D721Med (cell line): ENCODE measurements around the gene MANF.
A peak's percentile ranks its signal among the peaks of the same experiment; 100 is the strongest.

ENCODE experiments used
- DNase-seq: peaks from one replicate; pipeline ENCODE4 v3.0.0; 2011; ENCODE audit warnings: low spot score; ENCODE audit not compliant: insufficient read length
- FAIRE-seq: peaks from 2 replicates; lab custom pipeline; 2011; peaks lifted over from hg19 to GRCh38; lab: Jason Lieb, UNC
- TF ChIP-seq, protein P1 (sequence below): IDR thresholded peaks from 2 replicates; pipeline ENCODE4 v1.5.1; 2012; ENCODE audit warnings: mild to moderate bottlenecking, control low read depth; ENCODE audit not compliant: insufficient read depth; ENCODE audit errors: missing control alignments

The MANF gene

DNA sequence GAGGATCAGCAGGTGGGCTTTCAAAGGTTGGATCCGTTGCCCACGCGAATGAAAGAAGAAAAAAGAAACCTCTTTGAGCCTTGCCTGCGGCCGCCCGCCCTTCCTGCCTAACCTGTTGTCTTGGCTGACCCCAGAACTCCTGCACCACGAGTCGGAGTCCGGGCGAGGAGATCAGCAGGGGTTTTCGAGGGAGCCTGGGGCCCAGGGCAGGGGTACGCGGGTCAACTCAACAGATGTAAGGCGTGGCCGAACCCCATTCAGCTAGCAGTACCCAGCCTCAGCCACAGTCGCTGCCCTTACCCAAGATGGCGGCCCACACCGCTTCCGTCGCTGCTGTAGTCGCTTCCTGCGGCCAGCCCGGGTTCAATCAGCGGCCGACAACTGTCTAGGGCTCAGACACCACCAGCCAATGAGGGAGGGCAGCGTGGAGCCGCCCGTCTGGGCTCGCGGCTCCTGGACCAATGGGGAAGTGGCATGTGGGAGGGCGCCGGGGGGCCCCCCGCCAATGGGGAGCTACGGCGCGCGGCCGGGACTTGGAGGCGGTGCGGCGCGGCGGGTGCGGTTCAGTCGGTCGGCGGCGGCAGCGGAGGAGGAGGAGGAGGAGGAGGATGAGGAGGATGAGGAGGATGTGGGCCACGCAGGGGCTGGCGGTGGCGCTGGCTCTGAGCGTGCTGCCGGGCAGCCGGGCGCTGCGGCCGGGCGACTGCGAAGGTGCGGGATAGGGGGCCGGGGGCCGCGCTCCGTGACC lies at the start of gene MANF:
MANF (plus strand) TSS at position 566 of the 748 bp plus-strand sequence; CDS start at position 618, 52 bp downstream.
- DNase-seq (peak; percentile 100), FAIRE-seq (no peak)
- TF ChIP-seq, protein P1, sequence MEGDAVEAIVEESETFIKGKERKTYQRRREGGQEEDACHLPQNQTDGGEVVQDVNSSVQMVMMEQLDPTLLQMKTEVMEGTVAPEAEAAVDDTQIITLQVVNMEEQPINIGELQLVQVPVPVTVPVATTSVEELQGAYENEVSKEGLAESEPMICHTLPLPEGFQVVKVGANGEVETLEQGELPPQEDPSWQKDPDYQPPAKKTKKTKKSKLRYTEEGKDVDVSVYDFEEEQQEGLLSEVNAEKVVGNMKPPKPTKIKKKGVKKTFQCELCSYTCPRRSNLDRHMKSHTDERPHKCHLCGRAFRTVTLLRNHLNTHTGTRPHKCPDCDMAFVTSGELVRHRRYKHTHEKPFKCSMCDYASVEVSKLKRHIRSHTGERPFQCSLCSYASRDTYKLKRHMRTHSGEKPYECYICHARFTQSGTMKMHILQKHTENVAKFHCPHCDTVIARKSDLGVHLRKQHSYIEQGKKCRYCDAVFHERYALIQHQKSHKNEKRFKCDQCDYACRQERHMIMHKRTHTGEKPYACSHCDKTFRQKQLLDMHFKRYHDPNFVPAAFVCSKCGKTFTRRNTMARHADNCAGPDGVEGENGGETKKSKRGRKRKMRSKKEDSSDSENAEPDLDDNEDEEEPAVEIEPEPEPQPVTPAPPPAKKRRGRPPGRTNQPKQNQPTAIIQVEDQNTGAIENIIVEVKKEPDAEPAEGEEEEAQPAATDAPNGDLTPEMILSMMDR = no peak

DNA sequence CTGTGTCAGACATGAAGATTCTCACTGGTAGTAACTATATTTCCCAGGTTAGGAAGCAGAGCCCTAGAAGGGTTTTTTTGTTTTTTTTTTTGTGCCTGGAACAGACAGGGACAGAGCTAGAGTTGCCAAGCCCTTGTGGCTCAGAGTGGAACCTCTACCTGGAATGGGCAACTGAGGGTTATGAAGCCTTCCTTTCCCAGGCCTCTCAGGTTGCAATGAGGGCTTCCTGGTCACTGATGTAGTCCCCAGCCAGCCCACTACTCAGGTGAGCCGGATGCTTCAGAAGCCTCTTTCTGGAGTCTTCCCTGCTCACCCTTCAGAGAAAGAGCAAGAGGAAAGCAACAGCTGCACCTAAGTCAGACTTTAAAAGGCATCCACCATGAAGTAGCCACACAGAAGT lies 48.8 kb upstream of the MANF start:
- no peak for FAIRE-seq
- TF ChIP-seq, protein P1 = no peak

DNA sequence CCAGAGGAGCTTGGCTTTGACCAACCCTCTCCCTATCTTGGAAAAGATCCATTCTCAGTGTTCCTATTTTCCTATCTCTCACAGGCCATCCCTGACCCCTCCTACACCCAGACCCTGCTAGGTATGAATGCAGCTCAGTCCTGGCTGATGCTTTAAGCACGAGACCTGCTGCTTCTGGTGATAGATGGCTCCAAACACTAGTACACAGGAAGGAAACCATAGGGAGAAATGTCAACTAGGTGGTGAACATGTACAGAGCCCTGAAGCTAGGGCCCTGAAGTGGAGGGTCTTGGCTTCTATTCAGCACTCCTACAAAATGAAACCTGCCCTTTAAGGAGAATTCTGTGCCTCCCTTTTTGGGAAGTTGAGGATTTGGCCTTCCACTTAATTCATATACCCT lies 47.4 kb upstream of the MANF start:
- FAIRE-seq = no peak
- DNase-seq = no peak
- TF ChIP-seq, protein P1 = no peak

More for the DNA sequence above, 48.8 kb upstream of the MANF start:
- DNase-seq = no peak

DNA sequence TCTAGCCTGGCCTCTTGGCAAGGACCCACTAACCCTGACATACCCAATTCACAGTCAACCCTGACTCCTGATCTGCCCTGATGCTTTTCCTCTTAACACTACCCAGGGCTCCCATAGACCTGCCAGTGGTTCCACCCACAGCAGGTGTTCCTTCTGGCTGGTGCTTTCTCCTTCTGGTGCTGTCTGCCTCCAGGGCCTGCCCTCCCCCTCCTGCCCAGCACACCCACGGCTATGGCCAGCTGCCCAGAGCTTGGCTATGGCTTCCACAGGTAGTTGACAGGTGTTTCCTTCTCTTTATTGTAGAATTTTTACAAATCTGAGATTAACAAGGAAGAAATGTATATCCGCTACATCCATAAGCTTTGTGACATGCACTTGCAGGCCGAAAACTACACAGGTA lies 46.5 kb upstream of the MANF start:
- TF ChIP-seq, protein P1 = no peak
- FAIRE-seq (no peak), DNase-seq (no peak)

DNA sequence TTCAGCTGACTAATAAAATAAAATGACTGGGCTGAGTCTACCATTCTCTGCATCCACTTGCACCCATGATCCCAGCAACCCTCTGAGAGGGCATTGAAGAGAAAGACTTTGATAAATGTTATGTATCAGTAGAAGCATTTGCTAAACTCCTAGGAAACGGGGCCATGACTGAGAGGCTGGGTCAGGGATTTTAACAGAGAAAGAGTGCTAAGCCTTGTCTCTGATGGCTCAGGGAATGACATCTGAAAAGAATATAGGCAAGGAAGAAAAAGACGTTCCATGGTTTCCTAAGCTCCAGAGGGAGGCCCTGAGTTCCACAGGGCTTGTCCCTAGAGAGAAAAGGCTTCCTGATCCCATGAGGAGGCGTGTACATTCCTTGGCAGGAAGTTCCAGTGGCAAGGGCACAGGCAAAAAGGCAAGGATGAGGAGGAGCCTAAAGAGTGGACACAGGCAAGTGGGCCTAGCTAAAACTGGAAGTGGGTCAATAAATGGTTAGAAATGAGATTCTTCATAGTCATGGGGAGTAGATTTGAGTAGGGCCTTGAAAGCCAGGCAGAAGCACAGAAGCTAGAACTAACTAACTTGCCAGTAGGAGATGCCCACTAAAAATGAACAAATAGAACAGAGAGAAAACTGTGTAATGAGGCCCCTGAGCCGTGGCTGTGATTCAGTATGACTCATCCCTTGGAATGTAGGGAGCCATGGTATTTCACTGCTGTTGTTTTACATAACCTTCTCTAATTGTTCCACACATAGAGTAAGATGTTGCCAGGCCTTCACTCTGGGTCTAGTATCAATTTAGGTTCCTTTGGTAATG lies 44.9 kb upstream of the MANF start:
- FAIRE-seq = no peak
- no peak for DNase-seq
- TF ChIP-seq, protein P1 = no peak

DNA sequence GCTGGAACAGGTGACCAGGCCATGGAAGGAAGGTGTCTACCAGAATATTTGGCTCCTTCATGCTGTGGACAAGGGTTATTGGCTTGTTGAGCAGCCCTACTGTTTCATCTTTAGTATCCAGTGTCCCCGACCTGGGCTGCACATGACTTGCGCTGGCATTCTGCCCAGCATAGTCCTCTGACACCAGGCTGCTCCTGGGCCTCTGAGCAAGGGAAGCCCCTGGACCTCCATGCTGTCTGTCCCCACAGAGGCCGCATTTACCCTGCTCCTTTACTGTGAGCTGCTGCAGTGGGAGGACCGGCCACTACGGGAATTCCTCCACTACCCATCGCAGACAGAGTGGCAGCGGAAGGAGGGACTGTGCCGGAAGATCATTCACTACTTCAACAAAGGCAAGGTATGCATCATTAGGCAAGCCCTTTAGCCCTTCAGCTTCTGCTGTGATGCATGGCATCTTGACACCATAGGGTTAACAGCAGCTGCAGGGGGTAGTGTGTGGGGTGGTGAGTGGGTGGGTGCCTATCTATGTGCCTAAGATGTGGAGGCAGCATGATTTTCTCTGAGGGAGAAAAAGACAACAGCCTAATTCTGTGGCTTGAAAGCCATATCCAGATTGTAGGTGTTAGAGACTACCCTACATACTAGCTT lies 44.0 kb upstream of the MANF start:
- no peak for FAIRE-seq
- no peak for DNase-seq

More for the DNA sequence above, 44.0 kb upstream of the MANF start:
- TF ChIP-seq, protein P1 = no peak
